Measurements from ENCODE around the gene BBLN. TPM values are rescaled to one million over a fixed set of nuclear protein-coding genes. Genes with fewer than 3 reads are reported as not detected.

Gene BBLN
- 24.2 and 27.6 TPM in 2 replicates for total RNA-seq

GRCh38 chr9:128159784-128160602 lies at the start of gene BBLN:
BBLN (plus strand) TSS chr9:128160265; CDS start chr9:128160408, 143 bp downstream.

GRCh38 chr9:128127568-128127989 lies 32.5 kb upstream of the BBLN start, which contains the start of gene PTGES2:
PTGES2 (minus strand) TSS chr9:128127729; CDS start chr9:128127717, 12 bp downstream.

GRCh38 chr9:128149001-128149701 lies 10.9 kb upstream of the BBLN start, which contains the start of gene LCN2:
LCN2 (plus strand) TSS chr9:128149453; CDS start chr9:128149526, 73 bp downstream.

GRCh38 chr9:128191406-128192046 lies 31.5 kb downstream of the BBLN start, which contains the start of gene CIZ1:
CIZ1 (minus strand) TSS chr9:128191572; CDS start chr9:128190857, 715 bp downstream.

GRCh38 chr9:128203024-128203706 lies 43.1 kb downstream of the BBLN start, which contains the start of gene DNM1:
DNM1 (plus strand) TSS chr9:128203379; CDS start chr9:128203471, 92 bp downstream.

Other genes starting within 250 kb of the BBLN start
- gene ST6GALNAC4, start 243.2 kb upstream of the BBLN start, total RNA-seq = 30.8 and 31.7 TPM in 2 replicates
- gene PIP5KL1, start 229.5 kb upstream of the BBLN start, total RNA-seq = 2.9 and 4.7 TPM in 2 replicates
- 10.2 and 11.0 TPM in 2 replicates for gene DPM2, start 222.4 kb upstream of the BBLN start, total RNA-seq
- gene EEIG1, start 179.3 kb upstream of the BBLN start, total RNA-seq = 15.6 and 17.2 TPM in 2 replicates
- gene NAIF1, start 92.9 kb upstream of the BBLN start, total RNA-seq = 13.0 and 13.8 TPM in 2 replicates
- 36.2 and 43.2 TPM in 2 replicates for gene SLC25A25, start 92.0 kb upstream of the BBLN start, total RNA-seq
- 45.7 and 48.0 TPM in 2 replicates for gene PTGES2, start 32.5 kb upstream of the BBLN start, total RNA-seq
- 0.32 TPM in 1 of 2 replicates, not detected in the other for gene LCN2, start 10.8 kb upstream of the BBLN start, total RNA-seq
- gene CIZ1, start 31.3 kb downstream of the BBLN start, total RNA-seq = 48.1 and 52.7 TPM in 2 replicates
- gene DNM1, start 43.1 kb downstream of the BBLN start, total RNA-seq = 59.6 and 119 TPM in 2 replicates
- 159 and 173 TPM in 2 replicates for gene GOLGA2, start 115.7 kb downstream of the BBLN start, total RNA-seq
- 16.6 and 18.0 TPM in 2 replicates for gene SWI5, start 116.0 kb downstream of the BBLN start, total RNA-seq
- gene TRUB2, start 162.2 kb downstream of the BBLN start, total RNA-seq = 16.9 and 17.9 TPM in 2 replicates
- 31.0 and 35.7 TPM in 2 replicates for gene COQ4, start 162.6 kb downstream of the BBLN start, total RNA-seq
- 23.3 and 23.5 TPM in 2 replicates for gene SLC27A4, start 180.3 kb downstream of the BBLN start, total RNA-seq
- 39.4 and 42.7 TPM in 2 replicates for gene URM1, start 211.1 kb downstream of the BBLN start, total RNA-seq

Data from hair follicle dermal papilla cell (primary cell).